Neural cell (in vitro differentiated cells): Measurements from ENCODE around the gene MPO.

Experiments used
- EZH2 ChIP-seq: fragments of 200-600, 300-800 bp; shearing (Covaris generic), sonication (generic); IDR thresholded peaks from 2 replicates; pipeline ENCODE4 v1.6.1; 2014; ENCODE audit warnings: antibody characterized with exemption, low read length, borderline replicate concordance, mild to moderate bottlenecking; ENCODE audit not compliant: insufficient read depth, poor library complexity, severe bottlenecking
- POLR2AphosphoS5 ChIP-seq: IDR thresholded peaks from 2 replicates; pipeline ENCODE4 v1.6.1; 2012
- TF ChIP-seq, protein P1 (sequence below): IDR thresholded peaks from 2 replicates; pipeline ENCODE4 v1.6.1; 2012; ENCODE audit warnings: borderline replicate concordance
- TF ChIP-seq, protein P2 (sequence below): fragments of 450-650 bp; IDR thresholded peaks from 2 replicates; pipeline ENCODE4 v1.5.1; 2014; ENCODE audit warnings: antibody characterized with exemption, mild to moderate bottlenecking, moderate library complexity; ENCODE audit not compliant: poor library complexity, severe bottlenecking

DNA sequence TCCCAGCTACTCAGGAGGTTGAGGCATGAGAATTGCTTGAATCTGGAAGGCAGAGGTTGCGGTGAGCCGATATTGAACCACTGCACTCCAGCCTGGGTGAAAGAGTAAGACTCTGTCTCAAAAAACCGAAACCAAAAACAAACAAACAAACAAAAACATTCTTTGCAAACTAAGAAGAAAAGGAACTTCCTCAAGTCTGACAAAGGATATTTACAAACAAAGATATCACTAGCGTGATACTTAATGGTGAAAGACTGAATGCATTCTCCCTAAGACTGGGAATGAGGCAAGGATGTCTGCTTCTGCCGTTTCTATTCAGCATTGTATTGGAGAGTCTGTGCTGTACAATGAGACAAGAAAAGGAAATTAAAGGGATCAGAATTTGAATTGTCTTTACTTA lies 10.5 kb upstream of the MPO start:
- TF ChIP-seq, protein P1, sequence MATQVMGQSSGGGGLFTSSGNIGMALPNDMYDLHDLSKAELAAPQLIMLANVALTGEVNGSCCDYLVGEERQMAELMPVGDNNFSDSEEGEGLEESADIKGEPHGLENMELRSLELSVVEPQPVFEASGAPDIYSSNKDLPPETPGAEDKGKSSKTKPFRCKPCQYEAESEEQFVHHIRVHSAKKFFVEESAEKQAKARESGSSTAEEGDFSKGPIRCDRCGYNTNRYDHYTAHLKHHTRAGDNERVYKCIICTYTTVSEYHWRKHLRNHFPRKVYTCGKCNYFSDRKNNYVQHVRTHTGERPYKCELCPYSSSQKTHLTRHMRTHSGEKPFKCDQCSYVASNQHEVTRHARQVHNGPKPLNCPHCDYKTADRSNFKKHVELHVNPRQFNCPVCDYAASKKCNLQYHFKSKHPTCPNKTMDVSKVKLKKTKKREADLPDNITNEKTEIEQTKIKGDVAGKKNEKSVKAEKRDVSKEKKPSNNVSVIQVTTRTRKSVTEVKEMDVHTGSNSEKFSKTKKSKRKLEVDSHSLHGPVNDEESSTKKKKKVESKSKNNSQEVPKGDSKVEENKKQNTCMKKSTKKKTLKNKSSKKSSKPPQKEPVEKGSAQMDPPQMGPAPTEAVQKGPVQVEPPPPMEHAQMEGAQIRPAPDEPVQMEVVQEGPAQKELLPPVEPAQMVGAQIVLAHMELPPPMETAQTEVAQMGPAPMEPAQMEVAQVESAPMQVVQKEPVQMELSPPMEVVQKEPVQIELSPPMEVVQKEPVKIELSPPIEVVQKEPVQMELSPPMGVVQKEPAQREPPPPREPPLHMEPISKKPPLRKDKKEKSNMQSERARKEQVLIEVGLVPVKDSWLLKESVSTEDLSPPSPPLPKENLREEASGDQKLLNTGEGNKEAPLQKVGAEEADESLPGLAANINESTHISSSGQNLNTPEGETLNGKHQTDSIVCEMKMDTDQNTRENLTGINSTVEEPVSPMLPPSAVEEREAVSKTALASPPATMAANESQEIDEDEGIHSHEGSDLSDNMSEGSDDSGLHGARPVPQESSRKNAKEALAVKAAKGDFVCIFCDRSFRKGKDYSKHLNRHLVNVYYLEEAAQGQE: no peak
- TF ChIP-seq POLR2AphosphoS5 (no peak), EZH2 (no peak)
- TF ChIP-seq, protein P2, sequence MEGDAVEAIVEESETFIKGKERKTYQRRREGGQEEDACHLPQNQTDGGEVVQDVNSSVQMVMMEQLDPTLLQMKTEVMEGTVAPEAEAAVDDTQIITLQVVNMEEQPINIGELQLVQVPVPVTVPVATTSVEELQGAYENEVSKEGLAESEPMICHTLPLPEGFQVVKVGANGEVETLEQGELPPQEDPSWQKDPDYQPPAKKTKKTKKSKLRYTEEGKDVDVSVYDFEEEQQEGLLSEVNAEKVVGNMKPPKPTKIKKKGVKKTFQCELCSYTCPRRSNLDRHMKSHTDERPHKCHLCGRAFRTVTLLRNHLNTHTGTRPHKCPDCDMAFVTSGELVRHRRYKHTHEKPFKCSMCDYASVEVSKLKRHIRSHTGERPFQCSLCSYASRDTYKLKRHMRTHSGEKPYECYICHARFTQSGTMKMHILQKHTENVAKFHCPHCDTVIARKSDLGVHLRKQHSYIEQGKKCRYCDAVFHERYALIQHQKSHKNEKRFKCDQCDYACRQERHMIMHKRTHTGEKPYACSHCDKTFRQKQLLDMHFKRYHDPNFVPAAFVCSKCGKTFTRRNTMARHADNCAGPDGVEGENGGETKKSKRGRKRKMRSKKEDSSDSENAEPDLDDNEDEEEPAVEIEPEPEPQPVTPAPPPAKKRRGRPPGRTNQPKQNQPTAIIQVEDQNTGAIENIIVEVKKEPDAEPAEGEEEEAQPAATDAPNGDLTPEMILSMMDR: no peak
